Measurements from ENCODE around the gene PTGES3. TPM values are rescaled to one million over a fixed set of nuclear protein-coding genes. Genes with fewer than 3 reads are reported as not detected.

PTGES3 gene
- total and polyA plus RNA-seq, 2 experiments from 2014 or later, result 334 to 442 TPM

DNA sequence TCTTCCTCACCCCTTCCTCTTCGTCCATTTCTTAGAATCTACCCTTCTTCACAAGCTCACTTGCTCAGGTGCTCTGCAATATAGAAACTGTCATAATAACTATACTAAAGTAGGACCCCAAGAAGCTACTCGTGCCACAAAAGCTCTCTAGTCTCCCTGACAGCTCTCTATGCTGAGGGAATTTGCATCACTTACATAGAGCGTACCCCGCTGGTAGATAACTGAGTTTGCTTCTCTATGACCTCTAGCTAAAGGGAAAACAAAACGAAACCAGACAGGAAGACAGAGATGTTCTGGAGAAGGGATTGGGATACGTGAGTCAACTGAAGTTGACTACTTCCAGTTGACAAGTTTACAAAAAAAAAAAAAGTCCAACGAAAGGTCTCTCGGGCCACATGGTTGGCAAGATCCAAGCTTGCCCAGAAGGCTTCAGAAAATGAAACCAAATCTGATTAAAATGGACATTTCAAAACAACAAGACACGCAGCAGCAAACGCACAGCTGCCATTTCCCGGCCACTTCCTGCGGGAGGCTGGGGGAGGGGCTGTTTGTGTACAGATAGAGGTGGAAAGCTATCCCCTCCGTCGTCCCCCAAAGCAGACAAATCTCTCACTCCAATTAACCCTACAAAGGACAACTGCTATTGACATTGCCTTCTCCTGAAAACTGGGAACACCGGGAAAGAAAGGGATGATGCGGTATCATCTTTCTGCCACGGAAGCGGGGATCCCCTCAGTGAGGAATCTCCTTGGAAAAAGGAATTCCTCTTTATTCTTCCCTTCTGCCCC, 59.2 kb downstream of the PTGES3 start:
- peaks cover 50% of the 10 kb centered on the region for H3K4me1 Mint-ChIP-seq
- DNase-seq (ENCODE audit: low spot score), result peak; percentile 66
- peak overlapping the region; percentile 74 for H3K27ac Mint-ChIP-seq
- Histone ChIP-seq H3F3A (replicated peaks; ENCODE audit: low read depth) (peaks cover 10% of the 10 kb centered on the region; the same call in 1 of the 2 replicates), H2AFZ (no peak overlapping the region), H3K36me3 (ENCODE audit: insufficient read depth) (peaks cover 5% of the 10 kb centered on the region), H3K4me3 (peak overlapping the region; percentile 97), H3K27ac (ENCODE audit: low read depth) (peak overlapping the region; percentile 87; the same call in 1 of the 2 replicates), H3K79me2 (replicated peaks; ENCODE audit: insufficient read depth) (peaks cover 69% of the 10 kb centered on the region), H3K27me3 (ENCODE audit: insufficient read depth) (no peaks in the 10 kb centered on the region), H3K4me2 (peak overlapping the region; percentile 88), H4K20me1 (replicated peaks; ENCODE audit: insufficient read depth) (peaks cover 38% of the 10 kb centered on the region), H3K9me2 (ENCODE audit: insufficient read depth) (no peaks in the 10 kb centered on the region), H3K4me1 (ENCODE audit: insufficient read depth) (peaks cover 48% of the 10 kb centered on the region)
- peak overlapping the region; percentile 97 for H3K4me3 Mint-ChIP-seq
- no peak for TF ChIP-seq EZH2 (IDR thresholded peaks at IDR 0.05; ENCODE audit: low read depth, unreplicated experiment)
- no peak for TF ChIP-seq ZNF114 (CRISPR knock-in tag; IDR thresholded peaks at IDR 0.05)
- TF ChIP-seq, protein P1, sequence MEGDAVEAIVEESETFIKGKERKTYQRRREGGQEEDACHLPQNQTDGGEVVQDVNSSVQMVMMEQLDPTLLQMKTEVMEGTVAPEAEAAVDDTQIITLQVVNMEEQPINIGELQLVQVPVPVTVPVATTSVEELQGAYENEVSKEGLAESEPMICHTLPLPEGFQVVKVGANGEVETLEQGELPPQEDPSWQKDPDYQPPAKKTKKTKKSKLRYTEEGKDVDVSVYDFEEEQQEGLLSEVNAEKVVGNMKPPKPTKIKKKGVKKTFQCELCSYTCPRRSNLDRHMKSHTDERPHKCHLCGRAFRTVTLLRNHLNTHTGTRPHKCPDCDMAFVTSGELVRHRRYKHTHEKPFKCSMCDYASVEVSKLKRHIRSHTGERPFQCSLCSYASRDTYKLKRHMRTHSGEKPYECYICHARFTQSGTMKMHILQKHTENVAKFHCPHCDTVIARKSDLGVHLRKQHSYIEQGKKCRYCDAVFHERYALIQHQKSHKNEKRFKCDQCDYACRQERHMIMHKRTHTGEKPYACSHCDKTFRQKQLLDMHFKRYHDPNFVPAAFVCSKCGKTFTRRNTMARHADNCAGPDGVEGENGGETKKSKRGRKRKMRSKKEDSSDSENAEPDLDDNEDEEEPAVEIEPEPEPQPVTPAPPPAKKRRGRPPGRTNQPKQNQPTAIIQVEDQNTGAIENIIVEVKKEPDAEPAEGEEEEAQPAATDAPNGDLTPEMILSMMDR (conservative IDR thresholded peaks at IDR 0.05; ENCODE audit: low read depth in 2 of 2), result no peak
- TF ChIP-seq, protein P2, sequence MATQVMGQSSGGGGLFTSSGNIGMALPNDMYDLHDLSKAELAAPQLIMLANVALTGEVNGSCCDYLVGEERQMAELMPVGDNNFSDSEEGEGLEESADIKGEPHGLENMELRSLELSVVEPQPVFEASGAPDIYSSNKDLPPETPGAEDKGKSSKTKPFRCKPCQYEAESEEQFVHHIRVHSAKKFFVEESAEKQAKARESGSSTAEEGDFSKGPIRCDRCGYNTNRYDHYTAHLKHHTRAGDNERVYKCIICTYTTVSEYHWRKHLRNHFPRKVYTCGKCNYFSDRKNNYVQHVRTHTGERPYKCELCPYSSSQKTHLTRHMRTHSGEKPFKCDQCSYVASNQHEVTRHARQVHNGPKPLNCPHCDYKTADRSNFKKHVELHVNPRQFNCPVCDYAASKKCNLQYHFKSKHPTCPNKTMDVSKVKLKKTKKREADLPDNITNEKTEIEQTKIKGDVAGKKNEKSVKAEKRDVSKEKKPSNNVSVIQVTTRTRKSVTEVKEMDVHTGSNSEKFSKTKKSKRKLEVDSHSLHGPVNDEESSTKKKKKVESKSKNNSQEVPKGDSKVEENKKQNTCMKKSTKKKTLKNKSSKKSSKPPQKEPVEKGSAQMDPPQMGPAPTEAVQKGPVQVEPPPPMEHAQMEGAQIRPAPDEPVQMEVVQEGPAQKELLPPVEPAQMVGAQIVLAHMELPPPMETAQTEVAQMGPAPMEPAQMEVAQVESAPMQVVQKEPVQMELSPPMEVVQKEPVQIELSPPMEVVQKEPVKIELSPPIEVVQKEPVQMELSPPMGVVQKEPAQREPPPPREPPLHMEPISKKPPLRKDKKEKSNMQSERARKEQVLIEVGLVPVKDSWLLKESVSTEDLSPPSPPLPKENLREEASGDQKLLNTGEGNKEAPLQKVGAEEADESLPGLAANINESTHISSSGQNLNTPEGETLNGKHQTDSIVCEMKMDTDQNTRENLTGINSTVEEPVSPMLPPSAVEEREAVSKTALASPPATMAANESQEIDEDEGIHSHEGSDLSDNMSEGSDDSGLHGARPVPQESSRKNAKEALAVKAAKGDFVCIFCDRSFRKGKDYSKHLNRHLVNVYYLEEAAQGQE (IDR thresholded peaks at IDR 0.05; ENCODE audit: unreplicated experiment), result no peak
- H3K36me3 Mint-ChIP-seq (ENCODE audit: low read depth), result peaks cover 2% of the 10 kb centered on the region; the same call in 2 of the 3 replicates
- no peak; the same call in 2 of the 3 replicates for ATAC-seq
- H3K27me3 Mint-ChIP-seq (ENCODE audit: insufficient read depth, low read depth, poor library complexity), result peaks cover 17% of the 10 kb centered on the region
- H3K9me3 Mint-ChIP-seq, result no peaks in the 10 kb centered on the region

DNA sequence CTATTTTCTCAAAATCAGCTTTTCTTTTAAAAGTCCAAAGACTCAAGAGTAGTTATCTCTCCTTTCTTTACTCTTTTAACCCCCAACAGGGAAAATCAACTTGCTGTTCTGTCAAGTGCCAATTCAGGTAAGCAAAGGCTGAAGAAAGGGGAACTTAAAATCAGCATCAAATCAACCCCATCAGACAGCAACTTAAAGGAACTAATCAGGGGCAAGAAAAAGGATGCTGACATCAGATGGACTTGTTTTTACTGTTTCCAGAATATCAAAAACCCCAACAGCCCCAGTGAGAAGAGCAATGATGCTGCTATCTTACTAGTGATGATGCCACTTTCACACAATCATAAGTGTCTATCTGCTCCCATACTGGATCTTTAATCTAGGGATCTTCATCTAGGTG, 61.4 kb downstream of the PTGES3 start:
- Histone ChIP-seq H3K4me3 (no peak overlapping the region), H3K9me2 (ENCODE audit: insufficient read depth) (no peaks in the 10 kb centered on the region), H3F3A (replicated peaks; ENCODE audit: low read depth) (0 out of 2 replicates have a peak, but pooled peaks cover 9% of the 10 kb centered on the region), H3K27ac (ENCODE audit: low read depth) (no peak overlapping the region), H3K4me1 (ENCODE audit: insufficient read depth) (peaks cover 28% of the 10 kb centered on the region), H3K27me3 (ENCODE audit: insufficient read depth) (no peaks in the 10 kb centered on the region), H3K79me2 (replicated peaks; ENCODE audit: insufficient read depth) (peaks cover 88% of the 10 kb centered on the region), H2AFZ (no peak overlapping the region), H3K4me2 (no peak overlapping the region), H3K36me3 (ENCODE audit: insufficient read depth) (peaks cover 5% of the 10 kb centered on the region), H4K20me1 (replicated peaks; ENCODE audit: insufficient read depth) (peaks cover 58% of the 10 kb centered on the region)
- DNase-seq (ENCODE audit: low spot score) (no peak), ATAC-seq (no peak)
- peaks cover 5% of the 10 kb centered on the region; the same call in 2 of the 3 replicates for H3K36me3 Mint-ChIP-seq (ENCODE audit: low read depth)
- no peaks in the 10 kb centered on the region for H3K9me3 Mint-ChIP-seq
- peaks cover 11% of the 10 kb centered on the region for H3K27me3 Mint-ChIP-seq (ENCODE audit: insufficient read depth, low read depth, poor library complexity)
- H3K4me1 Mint-ChIP-seq, result peaks cover 29% of the 10 kb centered on the region
- no peak overlapping the region; the same call in 1 of the 2 replicates for H3K27ac Mint-ChIP-seq
- no peak overlapping the region for H3K4me3 Mint-ChIP-seq
- TF ChIP-seq NANOG (IDR thresholded peaks at IDR 0.05; ENCODE audit: borderline replicate concordance) (no peak), ZNF114 (CRISPR knock-in tag; IDR thresholded peaks at IDR 0.05) (no peak), EZH2 (IDR thresholded peaks at IDR 0.05; ENCODE audit: low read depth, unreplicated experiment) (no peak)
- TF ChIP-seq, protein P2 (IDR thresholded peaks at IDR 0.05; ENCODE audit: unreplicated experiment), result no peak

Data from GM23338 (cell line).